GOT3 (cell line): Measurements from ENCODE around the gene TLE1.

Experiments used
- DNase-seq: peaks from one replicate; lab custom pipeline; 2025; ENCODE audit warnings: mixed read lengths; lab: John Stamatoyannopoulos, UW

Gene TLE1

DNA sequence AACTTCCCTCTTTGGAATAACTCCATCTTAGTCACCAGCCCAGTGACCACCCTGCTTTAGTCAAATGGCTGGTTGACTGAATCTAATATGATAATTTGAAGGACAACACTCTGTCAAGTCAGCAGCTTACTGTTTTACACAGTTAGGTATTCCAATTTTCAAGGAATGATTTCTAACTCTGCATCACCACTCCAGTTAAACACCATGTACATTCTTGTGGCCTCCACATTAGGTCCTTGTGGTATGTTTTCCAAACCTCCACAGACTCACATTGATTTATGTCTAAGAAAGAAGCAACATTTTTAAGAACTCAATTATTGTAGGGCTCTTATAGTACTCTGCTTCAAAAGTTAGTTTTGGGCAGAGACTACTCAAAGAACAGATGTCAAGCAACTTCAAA lies 110.7 kb downstream of the TLE1 start:
- no peak for DNase-seq

- no peak for DNase-seq
These were observed 113.4 kb downstream of the TLE1 start for GRCh38 chr9:81575956-81576355.

DNA sequence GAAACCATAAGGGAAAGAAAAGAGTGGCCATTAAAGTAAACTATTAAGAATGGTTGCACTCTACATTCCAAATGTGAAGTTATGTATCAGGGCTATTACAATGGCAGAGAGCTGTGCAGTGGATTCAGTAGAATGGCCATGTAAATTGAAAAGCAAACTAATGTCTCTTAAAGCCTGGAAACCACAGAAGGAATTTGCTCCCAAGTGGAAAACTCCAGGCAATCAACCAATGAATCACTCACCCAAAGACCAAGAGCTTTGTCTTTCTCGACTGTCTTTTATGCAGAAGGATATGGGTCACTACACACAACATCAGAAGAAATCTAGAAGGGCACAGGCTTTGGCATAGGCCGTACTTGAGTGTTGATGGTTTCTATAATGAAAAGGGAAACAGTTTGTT lies 114.9 kb downstream of the TLE1 start:
- DNase-seq: no peak

- DNase-seq: no peak
These were observed 115.7 kb downstream of the TLE1 start for GRCh38 chr9:81573415-81574321.

- DNase-seq: no peak
These were observed 119.3 kb downstream of the TLE1 start for GRCh38 chr9:81570083-81570482.

DNA sequence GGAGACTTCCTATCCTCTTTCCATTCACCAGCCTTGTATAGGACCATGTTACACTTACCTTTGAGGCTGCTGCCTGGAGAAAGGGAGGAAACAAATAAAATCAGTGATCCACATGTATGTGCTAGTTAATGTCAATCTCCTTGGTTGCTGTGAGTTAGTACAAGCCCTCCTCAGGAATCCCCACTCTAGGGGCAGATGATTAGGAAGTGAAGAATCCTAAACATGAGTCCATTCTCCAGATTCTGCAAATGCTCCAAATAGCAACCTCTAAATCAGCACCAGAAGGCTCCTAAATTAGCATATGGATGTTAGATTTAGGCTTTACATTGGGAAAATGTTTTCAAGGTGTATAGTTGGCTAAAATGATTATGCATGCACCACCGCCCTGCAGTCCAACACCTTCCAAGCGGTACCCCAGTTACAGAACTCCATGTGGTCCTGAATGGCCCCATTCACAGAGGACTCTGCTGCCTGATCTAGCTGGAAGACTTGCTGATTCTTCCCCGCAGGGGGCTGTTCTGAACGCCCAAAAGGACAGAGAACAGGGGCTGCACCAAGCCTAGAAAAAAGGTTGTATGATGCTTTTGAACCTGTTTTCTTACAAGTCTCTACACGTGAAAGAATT lies 123.2 kb downstream of the TLE1 start:
- no peak for DNase-seq

GRCh38 chr9:81565609-81566008 lies 123.7 kb downstream of the TLE1 start:
- DNase-seq: no peak

GRCh38 chr9:81565144-81565543 lies 124.2 kb downstream of the TLE1 start:
- no peak for DNase-seq

DNA sequence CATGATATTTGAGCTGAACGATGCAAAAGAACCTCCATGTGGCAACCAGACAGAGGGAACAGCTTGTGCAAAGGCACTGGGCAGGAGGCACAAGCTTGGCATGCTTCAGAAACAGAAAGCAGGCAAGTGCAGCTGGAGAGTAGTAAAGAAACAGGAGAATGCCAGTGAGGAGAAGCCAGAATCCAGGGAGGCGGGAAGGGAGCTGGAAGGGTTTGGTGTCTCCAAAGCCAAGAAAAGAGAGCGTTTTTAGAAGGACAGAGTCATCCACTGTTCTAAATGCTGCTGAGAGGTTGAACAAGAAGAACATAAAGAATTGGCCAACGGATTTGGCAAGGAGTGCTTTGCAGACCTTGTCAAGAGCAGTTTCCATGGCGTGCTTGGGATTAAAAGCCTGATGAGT lies 124.7 kb downstream of the TLE1 start:
- no peak for DNase-seq

- DNase-seq: no peak
These were observed 125.6 kb downstream of the TLE1 start for GRCh38 chr9:81563739-81564138.

DNA sequence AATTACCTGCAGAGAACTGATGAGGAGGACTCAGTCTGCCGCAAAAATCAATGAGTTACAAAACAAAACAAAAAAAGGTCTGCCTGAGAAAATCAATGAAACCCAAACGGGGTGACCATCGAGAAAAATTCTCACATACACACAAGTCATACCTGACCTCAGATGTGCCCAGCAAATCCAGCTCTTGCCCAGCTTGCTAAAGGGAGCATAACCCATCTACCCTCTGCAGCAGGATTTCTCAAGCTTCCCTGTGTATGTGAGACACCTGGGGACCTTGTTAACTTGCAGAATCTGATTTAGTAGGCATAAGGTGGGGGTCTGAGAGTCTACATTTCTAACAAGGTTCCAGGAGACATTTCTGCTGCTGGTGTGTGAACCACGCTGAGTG lies 126.3 kb downstream of the TLE1 start:
- no peak for DNase-seq

DNA sequence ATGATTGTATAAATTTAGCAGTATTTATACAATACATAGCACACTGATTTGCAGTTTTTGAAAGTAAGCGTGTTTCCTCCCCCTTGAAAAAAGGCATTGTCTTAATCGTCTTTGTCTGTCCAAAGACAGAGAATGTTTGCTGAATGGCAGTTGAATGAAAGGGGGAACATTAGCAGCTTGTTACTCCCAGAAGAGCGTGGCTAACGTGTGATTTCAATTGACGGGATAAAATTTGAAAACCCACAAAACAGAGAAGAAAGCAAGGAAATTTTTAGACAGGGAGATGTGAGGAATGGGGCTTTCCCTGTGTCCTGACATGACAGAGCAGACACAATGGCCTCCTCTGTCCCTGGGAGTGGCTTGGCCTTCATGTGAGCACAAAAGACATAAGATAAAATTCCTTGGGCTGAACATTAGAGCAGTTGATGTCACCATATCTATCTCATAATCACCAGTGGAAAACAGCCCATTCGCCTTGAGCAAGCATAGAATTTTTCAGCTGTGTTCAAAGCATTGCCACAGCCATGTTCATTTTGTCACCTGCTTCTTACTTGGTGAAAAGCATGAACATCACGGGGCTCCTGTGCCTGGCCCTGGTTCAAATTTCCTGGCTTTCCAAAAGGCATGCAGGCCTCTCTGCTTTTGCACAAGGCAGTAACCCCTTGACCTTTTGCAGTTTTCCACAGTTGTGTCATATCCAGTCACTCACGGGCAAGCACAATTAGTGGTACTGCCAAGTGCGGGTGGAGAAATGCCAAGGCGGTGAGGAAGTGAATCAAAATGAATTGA lies 126.9 kb downstream of the TLE1 start:
- no peak for DNase-seq

DNA sequence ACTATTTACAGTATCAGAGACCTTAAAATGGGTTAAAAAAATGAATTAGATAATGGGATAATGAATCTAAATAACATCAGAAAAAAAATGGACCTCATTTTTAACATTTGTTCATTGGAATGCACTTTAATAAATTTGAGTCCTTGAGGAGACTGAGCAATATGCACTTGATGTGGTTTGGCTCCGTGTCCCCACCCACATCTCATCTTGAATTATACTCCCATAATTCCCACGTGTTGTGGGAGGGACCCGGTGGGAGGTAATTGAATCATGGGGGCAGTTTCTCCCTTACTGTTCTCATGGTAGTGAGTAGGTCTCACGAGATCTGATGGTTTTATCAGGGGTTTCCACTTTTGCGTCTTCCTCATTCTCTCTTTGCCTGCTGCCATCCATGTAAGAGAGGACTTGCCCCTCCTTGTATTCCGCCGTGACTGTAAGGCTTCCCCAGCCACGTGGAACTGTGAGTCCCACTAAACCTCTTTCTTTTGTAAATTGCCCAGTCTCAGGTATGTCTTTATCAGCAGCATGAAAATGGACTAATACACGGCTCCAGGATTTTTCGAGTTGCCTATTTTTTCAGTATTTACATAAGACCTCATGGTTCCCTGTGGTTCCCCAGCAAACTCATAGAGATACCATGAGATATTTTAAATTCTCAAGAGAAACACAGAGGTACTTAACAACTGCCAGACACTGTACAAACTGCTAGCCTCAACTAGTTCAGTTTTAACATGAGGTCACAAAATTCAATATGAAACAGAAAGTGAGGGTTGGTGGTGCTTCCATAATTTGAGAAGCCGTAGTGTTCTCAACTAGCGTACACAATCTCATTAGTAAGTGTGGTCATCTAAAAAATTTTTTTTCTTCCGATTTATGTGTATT lies 128.3 kb downstream of the TLE1 start:
- no peak for DNase-seq

DNA sequence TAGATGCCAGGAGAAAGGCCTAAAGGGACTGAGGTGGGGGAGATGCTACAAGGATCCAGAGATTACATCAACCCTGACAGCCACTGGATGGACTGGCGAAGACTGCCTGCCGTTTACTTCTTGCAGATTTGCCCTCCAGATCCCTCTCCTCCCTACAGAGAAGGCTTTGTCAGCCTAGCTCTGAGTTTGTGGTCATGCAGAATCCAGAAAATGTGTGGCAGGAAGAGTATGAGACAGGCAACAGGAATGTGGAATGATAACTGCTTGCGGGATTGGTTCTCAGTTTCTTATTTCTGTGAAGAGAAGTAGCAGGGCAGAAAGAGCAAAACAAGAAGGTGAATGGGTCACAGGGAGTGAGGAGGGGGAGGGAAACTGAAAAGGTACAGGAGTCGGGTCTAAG lies 129.6 kb downstream of the TLE1 start:
- DNase-seq: no peak

DNA sequence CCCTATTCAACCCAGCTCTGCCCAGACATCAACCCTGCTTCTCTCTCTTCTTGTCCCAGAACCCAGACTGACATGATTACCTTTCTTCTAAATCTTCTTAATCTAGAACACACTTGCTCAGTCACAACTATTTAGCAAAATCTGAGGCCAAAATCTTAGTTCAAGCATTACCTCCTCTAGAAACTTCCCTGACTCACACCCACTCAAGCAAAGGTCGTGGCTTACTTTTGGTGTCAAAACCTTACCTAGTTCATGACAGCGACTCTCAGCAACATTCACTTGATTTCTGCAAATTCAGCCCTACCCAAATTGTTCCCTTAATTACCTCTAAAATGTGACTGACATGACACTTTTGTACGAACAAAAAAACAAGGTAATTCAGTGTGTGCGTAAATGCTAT lies 130.2 kb downstream of the TLE1 start:
- DNase-seq: no peak

DNA sequence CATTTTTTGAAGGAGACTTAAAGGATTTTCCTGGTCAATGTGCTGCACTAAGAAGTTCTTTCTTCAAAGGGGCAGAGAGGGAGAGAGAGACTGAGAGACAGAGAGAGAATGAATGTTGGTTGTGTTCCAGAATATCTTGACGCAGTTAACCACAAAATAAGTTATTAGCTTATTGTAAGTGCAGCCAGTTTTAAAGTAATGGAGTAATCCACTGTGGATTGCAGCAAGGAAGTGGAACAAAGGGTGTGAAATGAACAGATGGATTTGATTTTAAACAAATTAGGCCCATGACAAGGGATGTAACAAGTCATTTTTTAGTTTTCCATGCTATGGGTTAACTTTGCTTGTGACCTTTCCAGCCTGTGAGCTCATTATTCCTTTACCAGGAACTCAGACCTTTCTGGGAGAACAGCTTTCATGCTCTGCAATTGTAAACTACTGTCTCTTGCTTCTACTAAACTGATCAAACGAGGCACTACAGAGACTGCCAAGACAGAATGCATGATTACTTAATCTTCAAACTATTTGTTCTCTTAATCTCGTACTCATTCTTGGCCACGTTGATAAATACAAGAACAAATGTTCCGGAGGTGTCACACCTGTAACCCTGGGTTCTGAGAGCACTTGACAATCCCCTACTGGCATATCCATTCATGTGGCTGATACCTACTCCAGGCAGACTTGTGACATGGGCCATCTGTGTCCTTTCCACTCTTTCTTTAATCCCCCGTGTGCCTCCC lies 131.1 kb downstream of the TLE1 start:
- DNase-seq: no peak

GRCh38 chr9:81557452-81558090 lies 131.8 kb downstream of the TLE1 start:
- DNase-seq: no peak

GRCh38 chr9:81556923-81557322 lies 132.4 kb downstream of the TLE1 start:
- DNase-seq: no peak

- DNase-seq: no peak
These were observed 136.8 kb downstream of the TLE1 start for GRCh38 chr9:81552581-81552991.

DNA sequence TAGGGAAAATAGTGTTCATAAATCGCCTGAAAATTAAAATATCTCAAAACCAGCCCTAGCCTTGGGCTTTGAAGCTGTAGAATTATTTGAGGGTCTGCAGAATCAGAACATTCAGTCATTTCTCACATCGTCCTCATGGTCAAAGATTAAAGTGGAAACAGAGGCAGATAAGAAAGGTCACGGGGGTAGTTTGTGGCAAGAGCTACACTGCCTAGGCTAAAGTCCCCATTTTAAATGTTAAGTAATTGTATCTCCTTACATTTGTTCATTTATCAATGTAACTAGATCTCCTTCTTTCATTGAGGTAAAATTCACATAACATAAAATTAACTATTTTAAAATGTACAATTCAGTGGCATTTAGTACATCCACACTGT lies 139.2 kb downstream of the TLE1 start:
- no peak for DNase-seq
